Gastroesophageal sphincter (tissue), 3 donors: ENCODE data around the gene GRPEL1.
"Not testable (repeated sequence)": the region's sequence is repeated elsewhere in the genome, so short reads cannot be mapped to it uniquely, and the experiment has no call there.

Experiments
- EP300 ChIP-seq: sonication (generic); formaldehyde crosslinking; IDR thresholded peaks from one replicate; pipeline ENCODE4 v1.6.1; 2017; ENCODE audit warnings: antibody characterized with exemption, mild to moderate bottlenecking
- TF ChIP-seq, protein P1 (sequence below), 4 experiments: fragments of 200-600 bp in 2 of 4; fragments of 450-650 bp in 2 of 4; sonication (generic) in 1 of 4; IDR thresholded peaks; one replicate each; pipeline ENCODE4 v1.5.1; 2017 to 2019; ENCODE audit warnings: antibody characterized with exemption in 4 of 4, mild to moderate bottlenecking in 2 of 4, moderate library complexity in 2 of 4

DNA sequence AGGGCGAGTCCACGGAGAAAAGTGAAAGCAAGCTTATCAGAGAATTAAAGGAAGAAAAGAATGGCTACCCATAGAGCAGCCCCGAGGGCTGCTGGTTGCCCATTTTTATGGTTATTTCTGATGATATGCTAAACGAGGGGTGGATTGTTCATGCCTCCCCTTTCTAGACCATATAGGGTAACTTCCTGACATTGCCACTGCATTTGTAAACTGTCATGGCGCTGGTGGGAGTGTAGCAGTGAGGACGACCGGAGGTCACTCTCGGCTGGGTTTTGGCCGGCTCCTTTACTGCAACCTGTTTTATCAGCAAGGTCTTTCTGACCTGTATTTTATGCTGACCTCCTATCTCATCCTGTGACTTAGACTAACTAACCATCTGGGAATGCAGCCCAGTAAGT lies 16.7 kb upstream of the GRPEL1 start:
- TF ChIP-seq, protein P1, sequence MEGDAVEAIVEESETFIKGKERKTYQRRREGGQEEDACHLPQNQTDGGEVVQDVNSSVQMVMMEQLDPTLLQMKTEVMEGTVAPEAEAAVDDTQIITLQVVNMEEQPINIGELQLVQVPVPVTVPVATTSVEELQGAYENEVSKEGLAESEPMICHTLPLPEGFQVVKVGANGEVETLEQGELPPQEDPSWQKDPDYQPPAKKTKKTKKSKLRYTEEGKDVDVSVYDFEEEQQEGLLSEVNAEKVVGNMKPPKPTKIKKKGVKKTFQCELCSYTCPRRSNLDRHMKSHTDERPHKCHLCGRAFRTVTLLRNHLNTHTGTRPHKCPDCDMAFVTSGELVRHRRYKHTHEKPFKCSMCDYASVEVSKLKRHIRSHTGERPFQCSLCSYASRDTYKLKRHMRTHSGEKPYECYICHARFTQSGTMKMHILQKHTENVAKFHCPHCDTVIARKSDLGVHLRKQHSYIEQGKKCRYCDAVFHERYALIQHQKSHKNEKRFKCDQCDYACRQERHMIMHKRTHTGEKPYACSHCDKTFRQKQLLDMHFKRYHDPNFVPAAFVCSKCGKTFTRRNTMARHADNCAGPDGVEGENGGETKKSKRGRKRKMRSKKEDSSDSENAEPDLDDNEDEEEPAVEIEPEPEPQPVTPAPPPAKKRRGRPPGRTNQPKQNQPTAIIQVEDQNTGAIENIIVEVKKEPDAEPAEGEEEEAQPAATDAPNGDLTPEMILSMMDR (IDR thresholded peaks at IDR 0.05): not testable (repeated sequence)
- not testable (repeated sequence) for TF ChIP-seq EP300
